Thoracic aorta (tissue), 2 donors: Measurements from ENCODE around the gene CDS2. TPM values are rescaled to one million over a fixed set of nuclear protein-coding genes. Genes with fewer than 3 reads are reported as not detected.

Source experiments
- ATAC-seq: fragments of 150-250 bp; one replicate; pipeline ENCODE4 v1.8.0; 2017; ENCODE audit warnings: low read depth; ENCODE audit not compliant: insufficient number of reproducible peaks, low FRiP score
- DNase-seq: peaks from one replicate; pipeline ENCODE4 v3.0.0-alpha.2; 2020; ENCODE audit warnings: low spot score
- H3K27ac ChIP-seq, 2 donors: fragments of 200-600 bp; sonication (generic); 1 replicate in 1 of 2; 2 replicates in 1 of 2; pipeline ENCODE4 v1.5.1; 2016; ENCODE audit warnings: mild to moderate bottlenecking in 2 of 2, moderate library complexity in 2 of 2
- H3K27me3 ChIP-seq: fragments of 200-600 bp; sonication (generic); replicated peaks from 2 replicates; pipeline ENCODE4 v1.6.0; 2016; ENCODE audit warnings: mild to moderate bottlenecking; ENCODE audit not compliant: insufficient read depth
- H3K36me3 ChIP-seq: fragments of 200-600 bp; sonication (generic); one replicate; pipeline ENCODE4 v1.5.1; 2016
- H3K4me1 ChIP-seq, 2 donors: fragments of 200-600 bp; sonication (generic); 1 replicate in 1 of 2; 2 replicates in 1 of 2; pipeline versions ENCODE4 v1.5.1 to v1.6.0; 2016; ENCODE audit warnings: low read depth in 2 of 2, mild to moderate bottlenecking in 1 of 2; ENCODE audit not compliant: control insufficient read depth in 1 of 2
- H3K4me3 ChIP-seq: fragments of 200-600 bp; sonication (generic); 2 replicates; pipeline ENCODE4 v1.5.1; 2016; ENCODE audit warnings: mild to moderate bottlenecking
- H3K9me3 ChIP-seq: fragments of 200-600 bp; sonication (generic); 2 replicates; pipeline ENCODE4 v1.5.1; 2016
- total RNA-seq, 2 donors: library from RNA; depleted of rRNA; stranded (reverse); fragments of >200 nt; gene quantifications; one replicate each; pipeline versions ENCODE4 v1.1.0 to v1.2.3, GENCODE V29; 2016
- TF ChIP-seq, protein P1 (sequence below): fragments of 200-600 bp; sonication (generic); IDR thresholded peaks from one replicate; pipeline ENCODE4 v1.5.1; 2019; ENCODE audit warnings: antibody characterized with exemption

The CDS2 gene
- total RNA-seq, 2 donors from 2014 or later: 63.6 to 85.6 TPM

DNA sequence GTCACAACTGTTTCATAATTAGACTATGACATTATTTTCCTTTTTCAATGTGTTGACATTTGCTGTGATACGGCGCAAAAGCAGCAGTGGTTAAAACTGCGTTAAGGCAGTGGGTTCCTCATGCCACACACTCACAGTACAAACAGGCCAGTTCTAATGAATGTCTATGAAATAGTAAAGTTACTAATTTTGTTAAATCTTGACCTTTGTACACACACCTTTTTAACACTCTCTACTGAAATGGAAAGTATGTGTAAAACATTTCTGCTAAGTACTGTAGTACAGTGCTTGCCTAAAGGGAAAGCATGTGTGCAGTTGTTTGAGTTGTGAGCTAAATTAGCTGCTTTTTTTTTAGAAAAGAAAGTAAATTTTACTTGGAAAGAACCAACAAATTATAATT is 60.3 kb downstream of the CDS2 start:
- Histone ChIP-seq H3K27me3 (no peaks in the 10 kb centered on the region), H3K4me1 (peaks cover 9 to 27% of the 10 kb centered on the region in 2 donors), H3K4me3 (no peak overlapping the region), H3K9me3 (no peaks in the 10 kb centered on the region), H3K36me3 (peaks cover 63% of the 10 kb centered on the region), H3K27ac (no peak overlapping the region)
- no peak for ATAC-seq
- TF ChIP-seq, protein P1, sequence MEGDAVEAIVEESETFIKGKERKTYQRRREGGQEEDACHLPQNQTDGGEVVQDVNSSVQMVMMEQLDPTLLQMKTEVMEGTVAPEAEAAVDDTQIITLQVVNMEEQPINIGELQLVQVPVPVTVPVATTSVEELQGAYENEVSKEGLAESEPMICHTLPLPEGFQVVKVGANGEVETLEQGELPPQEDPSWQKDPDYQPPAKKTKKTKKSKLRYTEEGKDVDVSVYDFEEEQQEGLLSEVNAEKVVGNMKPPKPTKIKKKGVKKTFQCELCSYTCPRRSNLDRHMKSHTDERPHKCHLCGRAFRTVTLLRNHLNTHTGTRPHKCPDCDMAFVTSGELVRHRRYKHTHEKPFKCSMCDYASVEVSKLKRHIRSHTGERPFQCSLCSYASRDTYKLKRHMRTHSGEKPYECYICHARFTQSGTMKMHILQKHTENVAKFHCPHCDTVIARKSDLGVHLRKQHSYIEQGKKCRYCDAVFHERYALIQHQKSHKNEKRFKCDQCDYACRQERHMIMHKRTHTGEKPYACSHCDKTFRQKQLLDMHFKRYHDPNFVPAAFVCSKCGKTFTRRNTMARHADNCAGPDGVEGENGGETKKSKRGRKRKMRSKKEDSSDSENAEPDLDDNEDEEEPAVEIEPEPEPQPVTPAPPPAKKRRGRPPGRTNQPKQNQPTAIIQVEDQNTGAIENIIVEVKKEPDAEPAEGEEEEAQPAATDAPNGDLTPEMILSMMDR: no peak
- DNase-seq: no peak

DNA sequence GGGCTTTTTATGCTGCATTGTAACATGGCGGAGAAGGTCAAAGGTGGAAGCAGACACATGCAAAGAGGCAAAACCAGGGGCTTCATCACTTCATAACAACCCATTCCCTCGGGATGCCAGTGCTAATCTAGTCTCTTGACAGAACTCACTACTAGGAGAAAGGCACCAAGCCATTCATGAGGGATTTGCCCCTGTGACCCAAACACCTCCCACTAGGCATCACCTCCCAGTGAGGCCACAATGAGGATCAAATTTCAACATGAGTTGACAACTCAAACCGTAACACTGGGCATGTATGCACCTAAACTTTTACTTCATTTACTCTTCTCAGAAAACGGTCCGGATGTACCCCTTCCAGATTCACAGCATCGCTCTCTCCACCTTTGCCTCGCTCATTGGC is 61.9 kb downstream of the CDS2 start:
- no peaks in the 10 kb centered on the region for H3K27me3 ChIP-seq
- ATAC-seq (no peak), DNase-seq (no peak)
- no peaks in the 10 kb centered on the region for H3K9me3 ChIP-seq
- no peak overlapping the region for H3K4me3 ChIP-seq
- TF ChIP-seq, protein P1: no peak
- H3K4me1 ChIP-seq: peaks cover 0 to 12% of the 10 kb centered on the region in 2 donors
- H3K36me3 ChIP-seq: peaks cover 59% of the 10 kb centered on the region
- no peak overlapping the region for H3K27ac ChIP-seq

DNA sequence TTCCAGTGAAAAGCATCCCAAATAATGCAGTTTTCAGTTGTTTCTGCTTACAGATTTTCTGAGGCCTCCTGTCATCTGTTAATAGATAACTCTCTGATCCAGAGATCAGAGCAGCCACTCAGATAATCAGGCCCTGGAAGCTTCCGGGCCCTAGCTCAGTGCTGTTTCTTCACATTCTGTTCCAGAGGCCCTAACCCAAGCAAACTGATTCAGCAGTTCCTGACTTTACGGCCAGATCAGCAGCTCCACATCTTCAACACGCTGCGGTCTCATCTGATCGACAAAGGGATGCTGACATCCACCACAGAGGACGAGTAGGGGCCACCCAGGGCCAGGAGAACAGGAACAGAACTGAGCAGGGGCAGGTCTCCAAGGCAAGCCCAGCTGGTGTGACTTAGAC is 63.1 kb downstream of the CDS2 start:
- peaks cover 55% of the 10 kb centered on the region for H3K36me3 ChIP-seq
- TF ChIP-seq, protein P1: no peak
- peaks cover 0 to 6% of the 10 kb centered on the region in 2 donors for H3K4me1 ChIP-seq
- H3K4me3 ChIP-seq: no peak overlapping the region
- no peaks in the 10 kb centered on the region for H3K9me3 ChIP-seq
- H3K27me3 ChIP-seq: no peaks in the 10 kb centered on the region
- H3K27ac ChIP-seq: peak overlapping the region in 1 of 2 donors; percentile 21
- DNase-seq: no peak
- ATAC-seq: no peak

DNA sequence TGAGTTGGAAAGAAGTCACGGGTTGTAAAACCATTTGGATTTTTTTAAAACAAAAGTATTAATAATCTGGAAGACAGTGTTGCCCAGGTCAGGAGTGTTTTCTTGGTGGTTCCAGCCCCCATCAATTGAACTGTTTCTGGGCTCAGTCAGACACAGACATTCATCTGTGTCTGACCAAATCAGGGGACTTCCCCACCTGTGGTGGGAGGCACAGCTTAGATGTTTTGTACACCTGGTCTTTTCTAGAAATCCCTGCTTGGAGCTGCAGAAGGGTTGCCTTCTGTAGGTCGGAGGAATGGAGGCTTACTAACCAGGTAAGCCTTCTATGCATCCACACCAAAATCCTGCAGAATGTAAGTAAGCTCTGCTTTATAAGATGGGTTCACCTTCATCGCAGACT is 63.6 kb downstream of the CDS2 start:
- Histone ChIP-seq H3K4me1 (peaks cover 0 to 6% of the 10 kb centered on the region in 2 donors), H3K9me3 (no peaks in the 10 kb centered on the region), H3K27ac (no peak overlapping the region), H3K36me3 (peaks cover 50% of the 10 kb centered on the region), H3K4me3 (no peak overlapping the region), H3K27me3 (no peaks in the 10 kb centered on the region)
- DNase-seq (no peak), ATAC-seq (no peak)
- TF ChIP-seq, protein P1: no peak

DNA sequence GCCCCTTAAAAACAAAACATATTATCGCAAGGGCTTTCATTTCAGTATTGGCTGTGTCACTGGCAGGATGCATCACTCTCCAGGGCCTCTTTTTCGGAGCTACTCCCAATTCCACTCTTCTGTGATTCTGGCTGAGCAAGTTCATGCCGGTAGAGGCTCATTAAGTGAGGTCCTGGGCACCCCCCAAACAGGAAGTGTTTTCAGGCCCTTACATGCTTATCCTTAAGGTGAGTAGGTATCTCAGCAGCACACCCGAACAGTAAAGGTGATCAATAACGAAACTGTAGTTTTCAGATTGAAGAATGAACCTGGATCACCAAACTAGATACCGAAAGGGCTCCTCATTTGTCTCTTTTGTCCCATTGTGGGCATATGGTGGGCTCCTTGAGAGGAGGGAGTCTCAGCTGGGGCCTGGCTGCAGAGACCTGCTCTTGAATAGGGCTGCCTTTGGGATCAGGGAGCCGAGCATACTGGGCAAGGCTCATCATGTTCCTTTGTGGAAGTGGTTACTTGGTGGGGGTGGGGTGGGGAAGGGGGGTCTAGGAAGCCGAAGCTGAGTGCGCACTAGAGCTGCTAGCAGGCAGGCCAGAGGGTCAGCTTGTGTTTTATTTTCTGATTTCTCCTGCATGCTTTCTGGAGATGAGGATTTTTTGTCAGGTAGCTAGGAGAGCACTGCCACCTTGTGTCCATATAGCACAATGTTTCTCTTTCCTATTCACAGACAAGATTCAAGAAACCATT is 65.2 kb downstream of the CDS2 start:
- peaks cover 35% of the 10 kb centered on the region for H3K36me3 ChIP-seq
- ATAC-seq: peak; percentile 77
- no peak for DNase-seq
- H3K4me1 ChIP-seq: peaks cover 0 to 6% of the 10 kb centered on the region in 2 donors
- H3K27ac ChIP-seq: peak overlapping the region; percentile 1 to 48
- TF ChIP-seq, protein P1: peak; percentile 69
- no peaks in the 10 kb centered on the region for H3K9me3 ChIP-seq
- no peak overlapping the region for H3K4me3 ChIP-seq
- H3K27me3 ChIP-seq: no peaks in the 10 kb centered on the region
